Activated CD8-positive, alpha-beta memory T cell treated with anti-CD3 and anti-CD28 coated beads for 1 hour (primary cell): ENCODE measurements around the gene SH2B3.
"Not testable (repeated sequence)": the region's sequence is repeated elsewhere in the genome, so short reads cannot be mapped to it uniquely, and the experiment has no call there.

ENCODE experiments used
- DNase-seq, 2 donors: peaks; one replicate each; pipeline ENCODE4 v3.0.0-alpha.2; 2020; ENCODE audit warnings: low read depth in 1 of 2; ENCODE audit errors: extremely low read depth in 1 of 2

SH2B3 gene

DNA sequence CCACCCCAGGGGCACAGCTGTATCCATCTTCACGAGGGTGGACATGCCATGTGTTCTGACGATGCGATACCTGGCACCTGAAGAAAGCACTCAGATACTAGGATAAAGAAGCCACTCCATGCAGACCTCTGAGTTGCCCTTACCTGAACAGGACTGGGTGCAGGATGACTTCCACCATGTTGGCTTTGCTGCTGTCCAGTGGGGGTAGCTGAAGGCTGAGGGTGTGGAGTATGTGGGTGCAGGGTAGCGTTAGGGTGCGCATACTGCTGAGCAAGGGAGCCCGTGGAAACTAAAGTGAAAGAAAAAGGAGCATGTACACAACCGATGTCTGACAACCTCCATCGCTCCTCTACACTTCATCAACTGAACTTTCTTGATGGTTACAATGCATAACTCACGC, 51.3 kb downstream of the SH2B3 start:
- no peak for DNase-seq

DNA sequence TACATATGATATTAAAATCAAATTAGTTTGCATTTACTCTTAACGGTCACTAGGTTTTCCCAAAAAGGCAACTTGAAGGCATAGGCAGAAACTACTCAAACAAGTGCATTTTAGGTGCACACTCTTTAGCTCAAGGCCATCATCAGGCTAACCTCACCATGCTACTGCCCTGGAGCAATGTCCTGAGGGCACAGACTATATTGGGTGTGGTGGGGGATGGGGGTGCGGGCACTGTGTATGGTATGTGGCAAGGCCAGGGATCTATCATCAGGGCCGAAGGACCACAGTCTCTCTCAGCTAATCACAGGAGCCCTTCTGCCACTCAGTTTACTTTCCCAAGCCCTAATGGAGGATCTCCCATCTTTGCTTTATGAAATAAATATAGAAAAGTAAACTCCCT, 51.9 kb downstream of the SH2B3 start:
- DNase-seq, result no peak

DNA sequence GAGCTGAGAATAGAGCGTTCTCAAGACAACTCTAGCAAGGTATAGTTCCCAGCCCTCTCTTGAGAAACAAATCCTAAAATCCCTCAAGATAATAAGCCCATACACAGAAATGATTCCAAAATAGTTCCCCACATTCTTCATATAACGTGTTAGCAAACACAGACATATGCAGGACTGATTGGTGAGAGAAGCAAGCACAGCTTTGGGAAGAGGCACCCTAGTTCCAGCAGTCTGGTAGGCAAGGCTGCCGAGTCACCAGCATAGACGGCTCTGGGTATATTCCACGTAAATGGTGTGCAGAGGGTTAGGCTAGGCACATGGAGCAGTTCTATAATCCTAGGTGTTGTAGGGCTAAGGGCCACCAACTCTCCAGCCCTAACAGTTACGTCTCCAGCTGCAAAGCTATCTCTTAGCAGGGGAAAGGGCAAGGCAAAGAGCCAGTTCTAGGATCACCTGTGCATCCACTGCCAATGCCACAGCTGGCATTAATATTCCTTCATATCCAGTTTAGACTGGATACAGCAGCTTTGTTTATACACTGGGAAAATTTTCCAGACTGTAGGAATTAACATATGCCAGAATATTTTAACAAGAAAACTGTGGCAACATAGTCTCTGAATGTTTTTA, 52.9 kb downstream of the SH2B3 start:
- DNase-seq, result no peak

DNA sequence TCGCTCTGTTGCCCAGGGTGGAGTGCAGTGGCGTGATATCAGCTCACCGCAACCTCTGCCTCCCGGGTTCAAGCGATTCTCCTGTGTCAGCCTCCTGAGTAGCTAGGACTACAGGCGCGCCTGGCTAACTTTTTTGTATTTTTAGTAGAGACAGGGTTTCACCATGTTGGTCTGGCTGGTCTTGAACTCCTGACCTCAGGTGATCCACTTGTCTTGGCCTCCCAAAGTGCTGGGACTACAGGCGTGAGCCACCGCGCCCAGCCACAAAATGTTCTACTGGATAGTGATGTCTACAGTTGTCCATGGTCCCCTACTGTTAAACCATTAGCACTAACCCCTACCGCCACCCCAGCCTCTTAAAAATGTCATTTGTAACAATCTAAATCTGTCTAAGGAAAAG, 54.4 kb downstream of the SH2B3 start:
- DNase-seq, result not testable (repeated sequence)

DNA sequence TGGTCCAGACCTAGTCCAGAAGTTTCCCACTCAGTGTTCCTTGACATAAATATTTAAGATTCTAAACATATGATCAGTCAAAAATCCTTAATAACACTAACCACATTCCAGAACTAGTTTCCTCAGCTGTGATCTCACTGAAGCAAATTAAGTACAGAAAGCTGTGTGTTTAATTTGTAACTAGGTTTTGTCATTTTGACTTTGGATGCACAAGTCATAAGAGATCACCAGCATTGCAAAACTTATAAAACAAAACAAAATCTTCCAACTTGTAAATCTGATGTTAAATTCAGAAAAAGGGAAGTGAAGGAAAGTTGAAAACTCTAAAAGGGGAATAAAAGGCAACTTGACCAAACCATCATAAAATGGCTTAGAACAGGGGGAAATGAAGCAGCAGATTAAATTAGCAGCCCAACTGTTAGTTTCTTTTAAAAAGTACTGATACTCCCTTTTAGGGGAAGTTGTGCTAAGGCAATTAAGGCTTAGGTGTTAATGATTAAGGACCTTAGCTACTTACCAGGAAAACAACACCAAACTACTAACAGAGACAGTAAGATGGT, 56.6 kb downstream of the SH2B3 start:
- no peak for DNase-seq

GRCh38 chr12:111467092-111467856, 61.6 kb downstream of the SH2B3 start:
- no peak for DNase-seq

GRCh38 chr12:111467857-111468241, 62.1 kb downstream of the SH2B3 start:
- DNase-seq, result no peak

GRCh38 chr12:111469401-111469800, 63.7 kb downstream of the SH2B3 start:
- DNase-seq, result no peak

- no peak for DNase-seq
Observed at GRCh38 chr12:111471236-111471635, 65.5 kb downstream of the SH2B3 start.

DNA sequence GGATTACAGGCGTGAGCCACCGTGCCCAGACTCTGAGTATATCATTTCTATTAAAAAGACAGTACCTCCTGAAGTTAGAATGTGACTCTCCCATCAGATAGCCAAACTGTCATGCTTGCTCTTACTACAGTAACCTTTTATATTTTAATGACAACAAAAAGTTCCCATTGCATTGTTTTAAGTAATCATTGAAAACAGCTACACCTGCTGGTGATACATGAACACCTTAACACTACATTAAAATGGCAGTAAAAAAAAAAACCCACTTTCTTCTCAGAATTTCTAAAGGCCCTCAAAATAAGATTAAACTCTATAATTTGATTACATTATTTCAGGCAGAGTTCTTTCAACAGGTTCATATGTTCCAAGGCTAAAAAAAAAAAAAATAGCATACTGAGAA, 76.7 kb downstream of the SH2B3 start:
- no peak for DNase-seq

GRCh38 chr12:111488271-111488670, 82.5 kb downstream of the SH2B3 start:
- DNase-seq, result no peak

GRCh38 chr12:111488798-111489197, 83.1 kb downstream of the SH2B3 start:
- no peak for DNase-seq

DNA sequence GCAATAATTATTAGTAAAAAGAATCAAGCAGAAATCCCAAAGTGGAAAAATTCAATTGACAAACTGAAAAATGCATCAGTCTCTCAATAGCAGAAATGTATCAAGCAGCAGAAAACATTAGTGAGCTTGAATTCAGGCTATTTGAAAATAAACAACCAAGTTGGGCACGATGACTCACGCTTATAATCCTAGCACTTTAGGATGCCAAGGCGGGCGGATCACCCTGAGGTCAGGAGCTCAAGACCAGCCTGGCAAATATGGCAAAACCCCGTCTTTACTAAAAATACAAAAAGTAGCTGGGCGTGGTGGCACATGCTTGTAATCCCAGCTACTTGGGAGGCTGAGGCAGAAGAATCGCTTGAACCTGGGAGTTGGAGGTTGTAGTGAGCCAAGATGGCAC, 87.3 kb downstream of the SH2B3 start:
- DNase-seq, result not testable (repeated sequence)

GRCh38 chr12:111494676-111495075, 89.0 kb downstream of the SH2B3 start:
- DNase-seq, result no peak
